ENCODE results near the gene OLIG2. TPM values are rescaled to one million over a fixed set of nuclear protein-coding genes. Genes with fewer than 3 reads are reported as not detected.

OLIG2 gene
- total RNA-seq, 1 donor from 2014 or later: 21.4 TPM

- DNase-seq: no peak
- no peak overlapping the region for H3K27ac Mint-ChIP-seq (ENCODE audit: unreplicated experiment)
- H3K36me3 Mint-ChIP-seq (ENCODE audit: unreplicated experiment): no peaks in the 10 kb centered on the region
- peaks cover 21% of the 10 kb centered on the region for H3K4me1 Mint-ChIP-seq (ENCODE audit: low read depth, unreplicated experiment)
- peak overlapping the region; percentile 87 for H3K4me3 Mint-ChIP-seq (ENCODE audit: unreplicated experiment)
- H3K9me3 Mint-ChIP-seq (ENCODE audit: unreplicated experiment): peaks cover 26% of the 10 kb centered on the region
- no peak for TF ChIP-seq CTCF (IDR thresholded peaks at IDR 0.05; ENCODE audit: partially characterized antibody, unreplicated experiment)
- H3K27me3 Mint-ChIP-seq (ENCODE audit: unreplicated experiment): peaks cover 44% of the 10 kb centered on the region
Observed at GRCh38 chr21:33022489-33022827, 3.3 kb upstream of the OLIG2 start.

- Mint-ChIP-seq H3K27me3 (ENCODE audit: unreplicated experiment) (peaks cover 43% of the 10 kb centered on the region), H3K36me3 (ENCODE audit: unreplicated experiment) (no peaks in the 10 kb centered on the region), H3K4me1 (ENCODE audit: low read depth, unreplicated experiment) (peaks cover 21% of the 10 kb centered on the region), H3K9me3 (ENCODE audit: unreplicated experiment) (peaks cover 26% of the 10 kb centered on the region), H3K4me3 (ENCODE audit: unreplicated experiment) (peak overlapping the region; percentile 87), H3K27ac (ENCODE audit: unreplicated experiment) (no peak overlapping the region)
- DNase-seq: peak; percentile 34
- no peak for TF ChIP-seq CTCF (IDR thresholded peaks at IDR 0.05; ENCODE audit: partially characterized antibody, unreplicated experiment)
Observed at GRCh38 chr21:33022828-33023573, 2.7 kb upstream of the OLIG2 start.

DNA sequence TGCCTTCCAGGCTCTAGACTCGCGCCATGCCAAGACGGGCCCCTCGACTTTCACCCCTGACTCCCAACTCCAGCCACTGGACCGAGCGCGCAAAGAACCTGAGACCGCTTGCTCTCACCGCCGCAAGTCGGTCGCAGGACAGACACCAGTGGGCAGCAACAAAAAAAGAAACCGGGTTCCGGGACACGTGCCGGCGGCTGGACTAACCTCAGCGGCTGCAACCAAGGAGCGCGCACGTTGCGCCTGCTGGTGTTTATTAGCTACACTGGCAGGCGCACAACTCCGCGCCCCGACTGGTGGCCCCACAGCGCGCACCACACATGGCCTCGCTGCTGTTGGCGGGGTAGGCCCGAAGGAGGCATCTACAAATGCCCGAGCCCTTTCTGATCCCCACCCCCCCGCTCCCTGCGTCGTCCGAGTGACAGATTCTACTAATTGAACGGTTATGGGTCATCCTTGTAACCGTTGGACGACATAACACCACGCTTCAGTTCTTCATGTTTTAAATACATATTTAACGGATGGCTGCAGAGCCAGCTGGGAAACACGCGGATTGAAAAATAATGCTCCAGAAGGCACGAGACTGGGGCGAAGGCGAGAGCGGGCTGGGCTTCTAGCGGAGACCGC lies 2.0 kb upstream of the OLIG2 start:
- no peaks in the 10 kb centered on the region for H3K36me3 Mint-ChIP-seq (ENCODE audit: unreplicated experiment)
- peak overlapping the region; percentile 92 for H3K4me3 Mint-ChIP-seq (ENCODE audit: unreplicated experiment)
- peaks cover 24% of the 10 kb centered on the region for H3K4me1 Mint-ChIP-seq (ENCODE audit: low read depth, unreplicated experiment)
- TF ChIP-seq CTCF (IDR thresholded peaks at IDR 0.05; ENCODE audit: partially characterized antibody, unreplicated experiment): no peak
- peaks cover 40% of the 10 kb centered on the region for H3K27me3 Mint-ChIP-seq (ENCODE audit: unreplicated experiment)
- peaks cover 30% of the 10 kb centered on the region for H3K9me3 Mint-ChIP-seq (ENCODE audit: unreplicated experiment)
- H3K27ac Mint-ChIP-seq (ENCODE audit: unreplicated experiment): peak overlapping the region; percentile 35
- peak; percentile 67 for DNase-seq

GRCh38 chr21:33024201-33025103 lies 1.3 kb upstream of the OLIG2 start:
- Mint-ChIP-seq H3K27ac (ENCODE audit: unreplicated experiment) (peak overlapping the region; percentile 35), H3K4me3 (ENCODE audit: unreplicated experiment) (peak overlapping the region; percentile 92), H3K27me3 (ENCODE audit: unreplicated experiment) (peaks cover 35% of the 10 kb centered on the region)

More at GRCh38 chr21:33024201-33025103, 1.3 kb upstream of the OLIG2 start:
- no peak for TF ChIP-seq CTCF (IDR thresholded peaks at IDR 0.05; ENCODE audit: partially characterized antibody, unreplicated experiment)
- no peak for DNase-seq
- Mint-ChIP-seq H3K4me1 (ENCODE audit: low read depth, unreplicated experiment) (peaks cover 25% of the 10 kb centered on the region), H3K36me3 (ENCODE audit: unreplicated experiment) (no peaks in the 10 kb centered on the region), H3K9me3 (ENCODE audit: unreplicated experiment) (peaks cover 30% of the 10 kb centered on the region)

All from glutamatergic neuron (in vitro differentiated cells).